ENCODE measurements around the gene ACSM5. TPM values are rescaled to one million over a fixed set of nuclear protein-coding genes. Genes with fewer than 3 reads are reported as not detected.
A peak's percentile ranks its signal among the peaks of the same experiment; 100 is the strongest.

ACSM5 gene
- polyA plus RNA-seq (2012; ENCODE audit: missing spikeins): not detected

DNA sequence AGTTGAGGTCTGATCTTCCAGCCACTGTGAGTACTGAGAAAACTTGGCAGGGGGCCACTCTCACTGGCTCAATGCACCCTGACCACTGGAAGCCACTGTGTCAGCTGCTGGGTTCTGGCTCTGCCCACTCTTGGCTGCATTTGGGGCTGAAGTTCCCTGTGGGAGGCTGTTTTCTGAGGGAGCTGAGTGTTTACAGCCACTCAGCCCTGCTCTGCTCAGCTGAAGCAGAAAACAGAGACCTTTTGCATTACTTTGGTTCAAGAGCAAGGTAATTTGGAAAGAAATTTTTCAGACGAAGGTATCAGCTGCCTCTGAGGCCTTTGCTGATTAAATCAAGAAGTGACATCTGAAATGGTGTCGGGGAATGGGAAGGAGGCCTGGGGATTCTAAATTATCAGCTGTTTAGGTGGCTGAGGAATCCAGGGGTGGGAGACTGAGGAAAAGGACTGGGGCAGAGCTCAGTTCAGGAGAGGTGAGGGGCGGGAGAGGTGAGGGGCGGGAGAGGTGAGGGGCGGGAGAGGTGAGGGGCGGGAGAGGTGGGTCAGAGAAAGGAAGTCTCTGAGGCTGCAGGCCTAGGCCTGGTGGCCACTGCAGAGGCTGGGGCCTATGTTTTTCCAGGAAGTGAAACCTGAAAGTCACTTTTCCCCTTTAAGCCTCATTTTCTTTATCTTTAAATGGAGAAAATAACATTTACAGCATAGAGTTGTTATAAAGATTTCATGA, at the start of gene ACSM5:
Gene ACSM5 (plus strand): TSS at position 137 of the 723 bp plus-strand sequence. CDS start 1,951 bp downstream, outside the sequence.
- TF ChIP-seq POLR2AphosphoS5 (IDR thresholded peaks at IDR 0.05; ENCODE audit: low read depth, low read length) (no peak), POLR2A (IDR thresholded peaks at IDR 0.05; ENCODE audit: low read depth, low read length) (no peak), TAF1 (IDR thresholded peaks at IDR 0.05; ENCODE audit: borderline replicate concordance, low read depth, low read length) (no peak)
- FAIRE-seq (no peak), DNase-seq (ENCODE audit: insufficient read length) (peak; percentile 22)

- no peak for FAIRE-seq
- no peak for DNase-seq (ENCODE audit: insufficient read length)
- TF ChIP-seq POLR2A (IDR thresholded peaks at IDR 0.05; ENCODE audit: low read depth, low read length): no peak
- no peak for TF ChIP-seq POLR2AphosphoS5 (IDR thresholded peaks at IDR 0.05; ENCODE audit: low read depth, low read length)
- no peak for TF ChIP-seq TAF1 (IDR thresholded peaks at IDR 0.05; ENCODE audit: borderline replicate concordance, low read depth, low read length)
These were observed 49.3 kb upstream of the ACSM5 start for GRCh38 chr16:20359997-20360396.

DNA sequence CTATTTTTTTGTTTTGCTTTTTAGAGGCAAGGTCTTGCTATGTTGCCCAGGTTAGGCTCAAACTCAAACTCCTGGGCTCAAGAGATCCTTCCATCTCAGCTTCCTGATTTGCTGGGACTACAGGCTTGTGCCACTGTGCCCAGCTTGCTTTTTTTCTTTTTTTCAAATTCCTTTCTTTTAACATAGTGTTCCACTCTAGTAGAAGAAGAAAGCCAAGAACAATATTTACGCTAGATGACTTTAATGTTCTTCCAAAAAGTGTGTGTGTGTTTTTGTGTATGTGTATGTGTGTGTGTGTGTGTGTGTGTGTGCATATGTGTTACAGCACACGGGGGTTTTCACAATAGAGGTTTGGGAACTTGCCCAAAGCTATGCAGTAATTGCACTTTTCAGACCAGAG, 46.1 kb upstream of the ACSM5 start:
- TF ChIP-seq TAF1 (IDR thresholded peaks at IDR 0.05; ENCODE audit: borderline replicate concordance, low read depth, low read length): no peak
- TF ChIP-seq POLR2A (IDR thresholded peaks at IDR 0.05; ENCODE audit: low read depth, low read length): no peak
- TF ChIP-seq POLR2AphosphoS5 (IDR thresholded peaks at IDR 0.05; ENCODE audit: low read depth, low read length): no peak
- no peak for FAIRE-seq
- no peak for DNase-seq (ENCODE audit: insufficient read length)

GRCh38 chr16:20364051-20364450, 45.3 kb upstream of the ACSM5 start:
- FAIRE-seq (no peak), DNase-seq (ENCODE audit: insufficient read length) (no peak)
- TF ChIP-seq POLR2AphosphoS5 (IDR thresholded peaks at IDR 0.05; ENCODE audit: low read depth, low read length): no peak
- no peak for TF ChIP-seq TAF1 (IDR thresholded peaks at IDR 0.05; ENCODE audit: borderline replicate concordance, low read depth, low read length)
- TF ChIP-seq POLR2A (IDR thresholded peaks at IDR 0.05; ENCODE audit: low read depth, low read length): no peak

DNA sequence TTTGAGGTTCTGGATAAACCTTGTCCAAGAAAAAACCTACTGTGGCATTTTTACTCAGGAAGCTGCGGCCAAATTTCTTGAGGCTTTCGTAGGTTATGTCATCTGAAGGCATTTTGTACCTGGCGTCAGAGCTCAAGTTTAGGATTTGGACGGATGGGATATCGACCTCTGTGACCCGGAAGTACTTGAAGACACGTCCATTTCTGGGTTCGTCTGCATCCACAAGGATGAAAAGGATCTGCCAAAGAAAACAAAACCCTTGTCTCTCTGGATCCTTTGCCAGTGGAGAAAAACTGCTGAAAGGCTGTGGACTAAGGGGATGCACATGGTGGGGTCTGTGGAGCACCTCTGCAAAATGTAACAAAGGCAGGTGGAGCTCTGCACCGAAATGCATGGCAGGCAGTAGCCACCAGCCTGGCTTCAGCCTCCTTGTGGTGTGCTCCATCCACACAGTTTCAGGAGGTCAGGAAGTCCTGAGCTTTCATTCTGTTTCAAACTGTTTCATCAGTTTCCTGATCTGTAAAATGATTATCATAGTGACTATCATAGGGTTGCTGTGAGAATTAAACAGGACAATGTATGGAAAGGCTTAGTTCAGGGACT, 39.8 kb upstream of the ACSM5 start:
- DNase-seq (ENCODE audit: insufficient read length) (no peak), FAIRE-seq (no peak)
- TF ChIP-seq POLR2A (IDR thresholded peaks at IDR 0.05; ENCODE audit: low read depth, low read length) (no peak), TAF1 (IDR thresholded peaks at IDR 0.05; ENCODE audit: borderline replicate concordance, low read depth, low read length) (no peak), POLR2AphosphoS5 (IDR thresholded peaks at IDR 0.05; ENCODE audit: low read depth, low read length) (no peak)

- FAIRE-seq (no peak), DNase-seq (ENCODE audit: insufficient read length) (no peak)
- no peak for TF ChIP-seq POLR2AphosphoS5 (IDR thresholded peaks at IDR 0.05; ENCODE audit: low read depth, low read length)
- no peak for TF ChIP-seq POLR2A (IDR thresholded peaks at IDR 0.05; ENCODE audit: low read depth, low read length)
- TF ChIP-seq TAF1 (IDR thresholded peaks at IDR 0.05; ENCODE audit: borderline replicate concordance, low read depth, low read length): no peak
These were observed 36.6 kb upstream of the ACSM5 start for GRCh38 chr16:20372701-20373100.

DNA sequence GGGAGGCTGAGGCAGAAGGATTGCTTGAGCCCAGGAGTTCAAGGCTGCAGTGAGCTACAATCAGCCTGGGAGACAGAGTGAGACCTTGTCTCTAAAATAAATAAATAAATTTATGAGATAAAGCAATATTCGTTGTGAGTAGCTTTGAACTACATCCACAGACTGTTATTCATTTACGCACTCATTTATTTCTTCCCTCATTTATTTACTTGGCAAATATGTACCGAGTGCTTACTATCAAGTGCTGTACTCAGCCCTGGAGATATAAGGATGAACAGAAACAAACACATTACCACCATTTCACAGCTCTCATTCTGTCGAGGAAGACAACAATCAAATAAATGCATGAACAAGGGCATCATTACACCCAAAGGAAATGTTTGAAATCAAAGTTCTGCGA, 32.2 kb upstream of the ACSM5 start:
- no peak for DNase-seq (ENCODE audit: insufficient read length)
- FAIRE-seq: no peak
- no peak for TF ChIP-seq POLR2AphosphoS5 (IDR thresholded peaks at IDR 0.05; ENCODE audit: low read depth, low read length)
- TF ChIP-seq POLR2A (IDR thresholded peaks at IDR 0.05; ENCODE audit: low read depth, low read length): no peak
- TF ChIP-seq TAF1 (IDR thresholded peaks at IDR 0.05; ENCODE audit: borderline replicate concordance, low read depth, low read length): no peak

DNA sequence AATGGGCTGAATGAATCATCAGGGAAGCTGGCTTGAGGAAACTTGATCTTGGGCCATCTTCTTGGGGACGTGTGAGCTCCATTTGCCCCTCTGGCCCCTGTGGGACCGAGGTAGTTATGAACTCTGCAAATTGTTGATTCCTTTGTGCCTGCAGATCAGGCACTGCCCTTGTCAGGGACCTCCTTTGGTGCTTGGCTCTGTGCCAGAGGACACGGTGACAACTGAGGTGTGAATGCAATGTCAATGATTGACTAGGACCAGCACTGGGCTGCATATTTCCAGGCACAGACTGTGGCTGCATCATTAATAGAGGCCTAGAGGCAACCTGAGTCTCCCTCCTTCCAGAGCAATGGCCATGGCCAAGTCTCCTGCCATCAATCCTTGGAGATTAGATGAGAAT, 28.6 kb upstream of the ACSM5 start:
- no peak for DNase-seq (ENCODE audit: insufficient read length)
- no peak for FAIRE-seq
- TF ChIP-seq POLR2A (IDR thresholded peaks at IDR 0.05; ENCODE audit: low read depth, low read length) (no peak), POLR2AphosphoS5 (IDR thresholded peaks at IDR 0.05; ENCODE audit: low read depth, low read length) (no peak), TAF1 (IDR thresholded peaks at IDR 0.05; ENCODE audit: borderline replicate concordance, low read depth, low read length) (no peak)

- no peak for DNase-seq (ENCODE audit: insufficient read length)
- FAIRE-seq: no peak
- no peak for TF ChIP-seq POLR2A (IDR thresholded peaks at IDR 0.05; ENCODE audit: low read depth, low read length)
- TF ChIP-seq POLR2AphosphoS5 (IDR thresholded peaks at IDR 0.05; ENCODE audit: low read depth, low read length): no peak
- no peak for TF ChIP-seq TAF1 (IDR thresholded peaks at IDR 0.05; ENCODE audit: borderline replicate concordance, low read depth, low read length)
These were observed 27.0 kb upstream of the ACSM5 start for GRCh38 chr16:20382202-20382948.

GRCh38 chr16:20383106-20384029, 26.0 kb upstream of the ACSM5 start:
- no peak for TF ChIP-seq POLR2AphosphoS5 (IDR thresholded peaks at IDR 0.05; ENCODE audit: low read depth, low read length)
- no peak for TF ChIP-seq TAF1 (IDR thresholded peaks at IDR 0.05; ENCODE audit: borderline replicate concordance, low read depth, low read length)
- TF ChIP-seq POLR2A (IDR thresholded peaks at IDR 0.05; ENCODE audit: low read depth, low read length): no peak
- DNase-seq (ENCODE audit: insufficient read length): peak; percentile 34
- FAIRE-seq: no peak
